ENCODE measurements around the gene FAF2. TPM values are rescaled to one million over a fixed set of nuclear protein-coding genes. Genes with fewer than 3 reads are reported as not detected.

Gene FAF2
- polyA plus RNA-seq, 10 donors, result 22.9 to 33.3 (median 27.4) TPM

- DNase-seq, result no peak
These were observed 51.1 kb downstream of the FAF2 start for GRCh38 chr5:176499273-176499672.

GRCh38 chr5:176500511-176500910, 52.3 kb downstream of the FAF2 start:
- no peak for DNase-seq

- peak in 1 of 3 donors; percentile 36 for DNase-seq
These were observed 53.1 kb downstream of the FAF2 start for GRCh38 chr5:176501333-176501732.

- no peak for DNase-seq
These were observed 55.3 kb downstream of the FAF2 start for GRCh38 chr5:176503496-176503895.

- no peak for DNase-seq
These were observed 59.7 kb downstream of the FAF2 start for GRCh38 chr5:176507911-176508310.

- DNase-seq, result no peak
These were observed 60.4 kb downstream of the FAF2 start for GRCh38 chr5:176508603-176509002.

GRCh38 chr5:176513788-176514187, 65.6 kb downstream of the FAF2 start:
- no peak for DNase-seq

- no peak for DNase-seq
These were observed 66.2 kb downstream of the FAF2 start for GRCh38 chr5:176514244-176514950.

GRCh38 chr5:176515396-176515795, 67.2 kb downstream of the FAF2 start:
- DNase-seq, result no peak

- no peak for DNase-seq
These were observed 69.0 kb downstream of the FAF2 start for GRCh38 chr5:176517053-176517661.

GRCh38 chr5:176519810-176520720, 71.9 kb downstream of the FAF2 start:
- DNase-seq, result no peak

GRCh38 chr5:176521286-176521685, 73.1 kb downstream of the FAF2 start:
- no peak for DNase-seq

GRCh38 chr5:176521699-176522263, 73.6 kb downstream of the FAF2 start:
- no peak for DNase-seq

- DNase-seq, result no peak
These were observed 76.0 kb downstream of the FAF2 start for GRCh38 chr5:176524138-176524537.

GRCh38 chr5:176524987-176525386, 76.8 kb downstream of the FAF2 start:
- DNase-seq, result no peak

- no peak for DNase-seq
These were observed 77.5 kb downstream of the FAF2 start for GRCh38 chr5:176525677-176526076.

- no peak for DNase-seq
These were observed 78.3 kb downstream of the FAF2 start for GRCh38 chr5:176526462-176526861.

- no peak for DNase-seq
These were observed 79.3 kb downstream of the FAF2 start for GRCh38 chr5:176527246-176528222.

GRCh38 chr5:176528301-176528700, 80.1 kb downstream of the FAF2 start:
- DNase-seq, result peak in 1 of 3 donors; percentile 58

- no peak for DNase-seq
These were observed 80.6 kb downstream of the FAF2 start for GRCh38 chr5:176528761-176529115.

GRCh38 chr5:176529116-176529740, 81.0 kb downstream of the FAF2 start:
- no peak for DNase-seq

Data from muscle of back (tissue), 11 donors.